HG03432 (cell line): ENCODE data around the gene CHST2.

ENCODE experiments used
- ATAC-seq: cut with Tn5 transposase; IDR thresholded peaks from one replicate; pipeline ENCODE4 v1.9.1; 2021; ENCODE audit warnings: mild to moderate bottlenecking, moderate library complexity; ENCODE audit not compliant: unreplicated experiment

CHST2 gene

DNA sequence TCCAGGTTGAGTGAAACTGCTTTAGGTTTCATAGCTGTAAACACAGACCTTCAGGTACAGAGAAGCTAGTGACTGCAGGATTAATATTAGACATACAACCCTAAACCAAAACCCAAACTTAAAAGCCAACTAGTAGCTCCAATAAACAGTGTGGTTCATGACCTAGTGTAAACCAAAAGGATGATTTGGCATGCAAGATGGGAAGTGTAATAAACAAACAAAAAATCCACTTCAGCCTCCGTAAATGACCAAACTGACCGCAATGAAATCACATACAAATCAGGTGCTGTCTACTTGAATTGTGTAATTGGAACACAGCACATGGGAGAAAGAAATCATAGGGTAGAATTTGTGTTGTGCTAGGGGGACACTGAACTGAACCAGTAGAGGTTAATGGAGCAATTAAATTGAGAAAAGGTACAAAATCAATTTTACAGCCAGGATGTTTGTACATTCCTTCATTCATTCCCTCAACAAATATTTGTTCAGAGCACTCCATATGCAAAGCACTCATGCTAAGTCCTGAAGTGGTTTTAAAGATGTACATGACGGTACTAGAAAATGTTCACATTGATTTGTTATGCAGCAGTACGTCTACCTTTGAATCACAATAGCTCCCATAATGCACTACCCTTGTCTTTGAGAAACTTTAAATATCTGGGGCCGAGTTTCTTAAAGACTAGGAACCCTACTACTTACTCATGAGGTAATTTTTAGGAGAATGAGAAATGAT, 21.4 kb upstream of the CHST2 start:
- ATAC-seq: no peak

GRCh38 chr3:143099210-143099609, 20.4 kb upstream of the CHST2 start:
- no peak for ATAC-seq

DNA sequence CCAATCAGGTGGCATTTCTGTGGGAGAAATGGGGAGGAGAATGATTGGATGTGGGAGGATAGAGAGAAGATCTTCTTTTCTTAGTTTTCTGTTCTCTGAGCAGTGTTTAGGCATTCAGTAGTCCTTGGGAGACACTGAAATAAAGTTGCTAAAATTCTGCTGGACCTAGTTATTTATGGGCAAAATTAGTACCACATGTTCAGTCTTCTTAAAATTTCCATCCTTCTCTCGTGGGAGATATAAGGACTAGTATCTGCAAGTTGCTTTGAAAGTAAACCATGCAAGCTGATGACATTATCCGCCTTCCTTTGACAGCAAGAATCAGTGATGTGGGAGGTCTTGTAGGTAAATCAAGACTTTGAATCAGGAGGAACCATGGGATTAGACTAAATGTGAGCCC, 19.9 kb upstream of the CHST2 start:
- no peak for ATAC-seq

DNA sequence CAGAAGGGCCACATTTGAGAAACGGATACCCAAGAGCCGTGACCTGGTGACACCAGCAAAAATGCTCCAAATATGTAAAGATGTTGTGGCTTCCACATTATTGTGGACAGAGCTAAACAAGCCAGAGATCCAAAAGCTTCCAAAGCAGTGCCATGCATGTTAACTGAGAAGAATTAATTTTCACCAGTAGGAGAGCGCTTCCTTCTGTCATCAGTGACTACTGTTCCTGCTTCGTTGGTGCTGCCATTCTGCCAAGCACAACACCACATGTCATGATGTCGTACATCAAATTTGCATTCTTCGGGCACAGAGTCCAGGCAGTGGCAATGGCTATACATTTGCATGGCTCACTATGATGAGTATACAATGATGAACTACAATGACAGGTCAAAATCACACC, 19.1 kb upstream of the CHST2 start:
- ATAC-seq: no peak

GRCh38 chr3:143101792-143102381, 17.7 kb upstream of the CHST2 start:
- no peak for ATAC-seq

GRCh38 chr3:143103652-143104051, 15.9 kb upstream of the CHST2 start:
- peak; percentile 67 for ATAC-seq

GRCh38 chr3:143105170-143105569, 14.4 kb upstream of the CHST2 start:
- no peak for ATAC-seq

- no peak for ATAC-seq
Observed at GRCh38 chr3:143109861-143110260, 9.7 kb upstream of the CHST2 start.

GRCh38 chr3:143110371-143110770, 9.2 kb upstream of the CHST2 start:
- ATAC-seq: no peak

DNA sequence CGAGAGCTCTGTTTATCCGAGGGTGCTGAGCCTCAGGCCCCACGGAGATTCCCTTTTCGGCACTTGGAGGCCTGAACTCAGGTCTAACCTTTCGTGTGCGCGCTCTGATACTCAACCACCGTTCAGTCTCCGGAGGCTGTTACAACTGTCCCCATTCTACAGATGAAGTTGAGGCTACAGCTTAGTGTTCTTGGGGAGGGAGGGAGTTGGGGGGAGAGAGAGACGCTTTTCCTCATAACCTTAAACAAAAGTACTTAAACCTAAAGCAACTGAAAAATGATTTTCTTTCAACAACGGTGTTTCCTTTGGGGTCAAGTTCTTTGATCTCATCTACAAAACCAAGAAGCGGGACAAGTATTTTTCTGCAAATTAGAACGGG, 952 bp upstream of the CHST2 start:
- ATAC-seq: no peak

- ATAC-seq: peak; percentile 10
Observed at GRCh38 chr3:143119974-143120715, 574 bp downstream of the CHST2 start.

- ATAC-seq: peak; percentile 35
Observed at GRCh38 chr3:143120716-143121240, 1.2 kb downstream of the CHST2 start.

GRCh38 chr3:143121241-143122088, 1.9 kb downstream of the CHST2 start:
- peak; percentile 23 for ATAC-seq

GRCh38 chr3:143122089-143122430, 2.5 kb downstream of the CHST2 start:
- no peak for ATAC-seq

- ATAC-seq: no peak
Observed at GRCh38 chr3:143122608-143123352, 3.2 kb downstream of the CHST2 start.

DNA sequence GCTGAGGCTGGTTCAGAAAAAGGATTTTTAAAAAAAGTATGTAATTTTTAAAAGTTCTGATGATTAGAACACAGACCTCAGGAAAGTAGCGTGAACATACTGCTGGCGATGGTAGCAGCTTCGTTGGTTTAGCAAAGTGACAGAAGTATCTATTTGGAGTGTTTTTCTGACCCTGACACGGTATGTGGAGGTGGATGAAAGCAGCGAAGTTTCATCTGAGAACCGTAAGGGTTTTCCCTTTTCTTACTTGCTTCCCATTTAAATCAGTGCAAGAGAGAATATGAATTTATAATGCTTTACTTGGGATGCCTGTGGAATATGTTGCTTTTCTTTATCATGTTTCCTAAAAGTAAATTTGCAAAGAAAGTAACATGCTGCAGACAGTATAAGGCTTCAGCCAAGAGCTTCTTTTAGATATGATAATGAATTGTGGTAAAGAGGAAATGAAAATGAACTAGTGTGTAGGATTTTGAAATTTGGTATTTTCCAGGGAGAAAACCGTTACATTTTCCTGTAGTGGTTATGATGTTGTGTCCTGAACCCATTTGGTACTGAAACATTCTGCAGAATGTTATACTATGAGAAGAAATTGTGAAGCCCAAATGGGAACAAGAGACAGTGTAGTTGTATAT, 3.9 kb downstream of the CHST2 start:
- no peak for ATAC-seq

- ATAC-seq: no peak
Observed at GRCh38 chr3:143124601-143125520, 5.3 kb downstream of the CHST2 start.

DNA sequence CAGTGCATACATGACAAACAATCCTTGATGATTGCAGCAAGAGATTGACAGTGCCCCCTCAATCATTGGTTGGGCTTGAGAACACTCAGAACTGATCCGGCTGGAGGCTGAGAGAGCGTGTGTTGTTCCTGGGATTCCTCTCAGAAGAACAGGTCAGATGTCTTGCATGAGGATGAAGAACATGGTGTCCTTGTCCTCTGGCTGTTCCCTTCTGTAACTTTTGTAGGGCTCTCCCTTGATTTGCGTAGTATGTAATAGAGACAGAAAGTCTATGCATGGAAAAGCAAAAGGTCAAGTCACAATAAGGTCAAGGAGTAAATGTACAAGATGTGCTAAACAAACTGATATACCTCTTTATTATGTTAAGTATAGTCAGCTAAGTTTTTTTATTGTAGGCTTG, 8.2 kb downstream of the CHST2 start:
- no peak for ATAC-seq
